ENCODE data around the gene ID2. TPM values are rescaled to one million over a fixed set of nuclear protein-coding genes. Genes with fewer than 3 reads are reported as not detected.

ID2 gene
- total RNA-seq, 2 experiments from 2014 or later, result 167 to 172 TPM

- Mint-ChIP-seq H3K9me3 (peaks cover 2% of the 10 kb centered on the region), H3K4me1 (peaks cover 25% of the 10 kb centered on the region), H3K4me3 (no peak overlapping the region), H3K36me3 (peaks cover 2% of the 10 kb centered on the region), H3K27ac (no peak overlapping the region), H3K27me3 (peaks cover 22% of the 10 kb centered on the region)
- ATAC-seq (ENCODE audit: low read depth) (no peak), DNase-seq (no peak)
- POLR2A ChIA-PET, result interaction anchor here (1.6 kb wide), 1 partner anchor 15 kb away, joined by 8 read pairs; the partner anchor contains the start of gene ID2
These were observed 15.3 kb upstream of the ID2 start for GRCh38 chr2:8666581-8666980.

GRCh38 chr2:8667896-8668512 is 13.9 kb upstream of the ID2 start:
- peaks cover 4% of the 10 kb centered on the region for H3K36me3 Mint-ChIP-seq
- peaks cover 2% of the 10 kb centered on the region for H3K9me3 Mint-ChIP-seq
- POLR2A ChIA-PET, result no interaction called here
- peaks cover 25% of the 10 kb centered on the region for H3K27me3 Mint-ChIP-seq
- no peak for ATAC-seq (ENCODE audit: low read depth)
- peaks cover 25% of the 10 kb centered on the region for H3K4me1 Mint-ChIP-seq
- H3K27ac Mint-ChIP-seq, result no peak overlapping the region
- no peak overlapping the region for H3K4me3 Mint-ChIP-seq
- no peak for DNase-seq

GRCh38 chr2:8669157-8669817 is 12.6 kb upstream of the ID2 start:
- ATAC-seq (ENCODE audit: low read depth) (no peak), DNase-seq (no peak)
- peaks cover 10% of the 10 kb centered on the region for H3K9me3 Mint-ChIP-seq
- H3K27ac Mint-ChIP-seq, result no peak overlapping the region
- peaks cover 16% of the 10 kb centered on the region for H3K4me1 Mint-ChIP-seq
- H3K27me3 Mint-ChIP-seq, result peaks cover 32% of the 10 kb centered on the region
- no peak overlapping the region for H3K4me3 Mint-ChIP-seq
- H3K36me3 Mint-ChIP-seq, result peaks cover 12% of the 10 kb centered on the region
- POLR2A ChIA-PET, result interaction anchor here (1.8 kb wide), 1 partner anchor 13 kb away, joined by 7 read pairs; the partner anchor contains the start of gene ID2

- peaks cover 15% of the 10 kb centered on the region for H3K9me3 Mint-ChIP-seq
- peaks cover 5% of the 10 kb centered on the region for H3K4me1 Mint-ChIP-seq
- POLR2A ChIA-PET, result interaction anchor here (1.2 to 1.8 kb wide), 2 partner anchors 8 to 11 kb away, joined by 4 to 7 read pairs; partner anchors contain the start of gene ID2
- DNase-seq (no peak), ATAC-seq (ENCODE audit: low read depth) (no peak)
- H3K27me3 Mint-ChIP-seq, result peaks cover 44% of the 10 kb centered on the region
- peaks cover 16% of the 10 kb centered on the region for H3K36me3 Mint-ChIP-seq
- no peak overlapping the region for H3K27ac Mint-ChIP-seq
- no peak overlapping the region for H3K4me3 Mint-ChIP-seq
These were observed 11.3 kb upstream of the ID2 start for GRCh38 chr2:8670580-8670979.

GRCh38 chr2:8671176-8671575 is 10.7 kb upstream of the ID2 start:
- POLR2A ChIA-PET, result interaction anchor here (1.0 kb wide), 1 partner anchor 11 kb away, joined by 4 read pairs; the partner anchor contains the start of gene ID2
- Mint-ChIP-seq H3K4me3 (no peak overlapping the region), H3K9me3 (peaks cover 18% of the 10 kb centered on the region), H3K36me3 (peaks cover 16% of the 10 kb centered on the region), H3K27me3 (peaks cover 47% of the 10 kb centered on the region), H3K27ac (no peak overlapping the region), H3K4me1 (peaks cover 6% of the 10 kb centered on the region)
- ATAC-seq (ENCODE audit: low read depth) (no peak), DNase-seq (no peak)

DNA sequence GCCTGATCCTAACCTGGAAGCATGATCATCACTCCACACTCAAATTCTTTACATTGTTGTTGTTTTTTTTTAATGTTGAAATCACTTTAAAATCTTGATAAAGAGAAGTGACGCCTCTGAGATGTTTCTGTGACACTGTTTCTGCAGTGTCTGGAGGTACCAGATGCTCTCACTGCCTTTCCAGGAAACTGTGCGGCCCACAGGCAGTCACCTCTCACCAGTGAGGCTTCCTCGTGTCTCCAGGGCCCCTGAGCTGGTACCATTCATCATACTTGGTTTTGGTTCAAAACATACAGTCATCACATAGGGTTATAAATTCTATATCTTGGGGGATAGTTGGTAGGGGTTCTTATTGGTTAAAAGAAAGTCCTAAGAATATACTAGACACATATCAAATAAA is 10.1 kb upstream of the ID2 start:
- POLR2A ChIA-PET, result interaction anchor here (0.7 to 1.0 kb wide), 2 partner anchors 10 to 624 kb away, joined by 4 read pairs; partner anchors contain the start of gene ID2
- peaks cover 18% of the 10 kb centered on the region for H3K9me3 Mint-ChIP-seq
- no peak overlapping the region for H3K27ac Mint-ChIP-seq
- H3K4me1 Mint-ChIP-seq, result peaks cover 6% of the 10 kb centered on the region
- DNase-seq, result no peak
- peak; percentile 77 for ATAC-seq (ENCODE audit: low read depth)
- H3K4me3 Mint-ChIP-seq, result no peak overlapping the region
- peaks cover 16% of the 10 kb centered on the region for H3K36me3 Mint-ChIP-seq
- peaks cover 50% of the 10 kb centered on the region for H3K27me3 Mint-ChIP-seq

DNA sequence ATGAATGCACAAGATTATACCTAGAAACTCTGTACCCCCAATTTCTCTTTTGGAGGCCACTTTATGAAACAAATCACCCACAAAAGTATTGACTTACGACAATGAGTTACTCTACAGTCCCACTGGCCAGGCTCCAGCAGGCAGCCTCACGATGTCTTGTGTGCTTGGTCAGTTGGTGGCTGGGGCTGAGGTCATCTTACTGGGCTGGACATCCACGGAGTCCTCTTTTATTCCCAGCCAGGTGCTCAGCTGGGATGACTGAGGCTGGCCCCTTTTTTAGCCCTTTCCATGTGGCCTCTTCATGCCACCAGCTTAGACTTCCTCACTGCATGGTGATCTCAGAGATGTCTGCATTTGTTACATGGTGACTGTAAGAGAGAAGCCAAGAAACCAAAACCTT is 8.9 kb upstream of the ID2 start:
- Mint-ChIP-seq H3K4me3 (no peak overlapping the region), H3K27ac (no peak overlapping the region), H3K4me1 (peaks cover 15% of the 10 kb centered on the region), H3K9me3 (peaks cover 18% of the 10 kb centered on the region), H3K27me3 (peaks cover 62% of the 10 kb centered on the region), H3K36me3 (peaks cover 16% of the 10 kb centered on the region)
- ATAC-seq (ENCODE audit: low read depth) (no peak), DNase-seq (no peak)
- POLR2A ChIA-PET, result no interaction called here

- peaks cover 18% of the 10 kb centered on the region for H3K9me3 Mint-ChIP-seq
- H3K4me1 Mint-ChIP-seq, result peaks cover 17% of the 10 kb centered on the region
- H3K27ac Mint-ChIP-seq, result no peak overlapping the region
- peaks cover 63% of the 10 kb centered on the region for H3K27me3 Mint-ChIP-seq
- no peak for DNase-seq
- ATAC-seq (ENCODE audit: low read depth), result no peak
- H3K36me3 Mint-ChIP-seq, result peaks cover 16% of the 10 kb centered on the region
- POLR2A ChIA-PET, result no interaction called here
- no peak overlapping the region for H3K4me3 Mint-ChIP-seq
These were observed 8.5 kb upstream of the ID2 start for GRCh38 chr2:8673381-8673780.

- Mint-ChIP-seq H3K4me1 (peaks cover 19% of the 10 kb centered on the region), H3K27me3 (peaks cover 65% of the 10 kb centered on the region), H3K4me3 (no peak overlapping the region), H3K27ac (no peak overlapping the region), H3K9me3 (peaks cover 18% of the 10 kb centered on the region), H3K36me3 (peaks cover 16% of the 10 kb centered on the region)
- ATAC-seq (ENCODE audit: low read depth) (no peak), DNase-seq (no peak)
- POLR2A ChIA-PET, result no interaction called here
These were observed 7.3 kb upstream of the ID2 start for GRCh38 chr2:8674420-8675009.

GRCh38 chr2:8675543-8675942 is 6.3 kb upstream of the ID2 start:
- H3K36me3 Mint-ChIP-seq, result peaks cover 16% of the 10 kb centered on the region
- ATAC-seq (ENCODE audit: low read depth), result no peak
- peaks cover 25% of the 10 kb centered on the region for H3K4me1 Mint-ChIP-seq
- H3K4me3 Mint-ChIP-seq, result no peak overlapping the region
- no peak for DNase-seq
- peaks cover 63% of the 10 kb centered on the region for H3K27me3 Mint-ChIP-seq
- H3K27ac Mint-ChIP-seq, result no peak overlapping the region
- H3K9me3 Mint-ChIP-seq, result peaks cover 18% of the 10 kb centered on the region
- POLR2A ChIA-PET, result no interaction called here

DNA sequence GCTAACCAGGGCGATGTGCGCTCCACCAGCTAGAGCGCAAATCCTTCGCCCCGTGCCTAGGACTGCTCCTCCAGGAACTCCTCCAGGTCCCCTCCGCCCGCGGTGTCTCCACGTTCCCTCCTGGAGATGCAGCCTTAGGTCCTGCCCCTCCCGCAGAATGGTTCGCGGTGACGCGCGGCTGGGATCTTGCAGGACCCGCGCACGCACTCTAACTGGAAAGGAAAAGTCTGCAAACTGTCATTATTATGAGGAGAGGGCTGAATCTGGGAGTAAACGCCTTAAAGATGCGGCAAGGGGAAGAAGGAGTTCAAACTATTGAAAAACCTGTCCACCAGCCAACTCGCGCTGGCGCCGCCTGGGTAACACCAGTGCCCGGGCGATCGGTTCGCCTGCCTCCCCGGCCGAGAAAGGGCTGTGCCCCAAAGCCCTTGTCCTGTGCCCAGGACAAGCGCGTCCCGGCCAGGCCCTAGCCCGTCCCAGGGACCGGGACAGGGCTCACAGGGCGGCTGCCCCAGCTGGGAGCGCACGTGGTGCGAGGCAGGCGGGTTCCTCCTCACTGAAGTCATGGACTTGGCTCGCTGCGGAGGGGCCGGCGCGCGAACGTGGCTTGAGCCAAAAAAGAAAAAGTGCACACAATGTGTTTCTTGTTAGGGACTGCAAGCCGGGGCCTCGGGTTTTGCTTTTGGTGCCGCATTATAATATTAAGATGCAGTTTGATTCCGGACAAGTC is 5.5 kb upstream of the ID2 start:
- POLR2A ChIA-PET, result interaction anchor here (1.3 kb wide), 1 partner anchor 12 kb away, joined by 3 read pairs; no protein-coding TSS in a partner anchor
- no peak for DNase-seq
- Mint-ChIP-seq H3K4me3 (peak overlapping the region; percentile 99), H3K4me1 (peaks cover 32% of the 10 kb centered on the region), H3K36me3 (peaks cover 16% of the 10 kb centered on the region), H3K27ac (no peak overlapping the region), H3K27me3 (peaks cover 55% of the 10 kb centered on the region), H3K9me3 (peaks cover 18% of the 10 kb centered on the region)
- ATAC-seq (ENCODE audit: low read depth), result no peak

DNA sequence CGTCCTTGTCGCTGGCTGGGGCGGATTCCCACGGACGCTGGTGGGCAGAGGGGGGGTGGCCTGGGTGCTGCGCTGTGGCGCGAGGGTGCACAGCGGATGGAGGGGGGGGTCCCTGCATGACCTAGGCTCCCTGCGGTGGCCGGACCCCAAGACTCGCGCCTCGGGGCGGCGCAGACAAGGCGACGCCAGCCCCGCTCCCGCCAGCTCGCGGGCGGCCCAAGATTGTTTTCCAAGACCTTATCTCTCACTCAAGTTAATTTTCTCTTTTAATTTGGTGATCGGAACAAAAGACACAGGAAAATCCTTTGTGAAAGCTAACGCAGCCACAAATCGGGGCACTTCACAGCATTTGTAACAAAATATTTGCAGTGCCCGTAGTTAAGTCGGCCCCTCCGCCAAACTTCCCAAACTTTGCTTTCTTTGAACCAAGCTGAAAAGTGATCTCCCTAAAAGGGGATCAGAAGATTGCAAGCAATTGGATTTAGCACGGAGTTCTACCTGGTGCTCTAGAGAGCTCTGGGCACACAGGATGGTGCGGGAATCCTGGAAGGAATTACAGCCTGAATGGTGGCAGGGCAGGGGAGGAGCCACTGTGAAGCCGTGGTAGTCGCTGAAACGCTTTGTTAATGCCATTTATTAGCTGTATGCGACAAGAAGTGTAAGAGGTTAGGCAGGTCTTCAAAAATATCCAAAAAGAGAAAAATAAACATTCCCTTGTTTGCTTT is 4.8 kb upstream of the ID2 start:
- Mint-ChIP-seq H3K4me1 (peaks cover 27% of the 10 kb centered on the region), H3K27me3 (peaks cover 52% of the 10 kb centered on the region), H3K27ac (peak overlapping the region; percentile 30), H3K9me3 (peaks cover 18% of the 10 kb centered on the region), H3K4me3 (peak overlapping the region; percentile 99), H3K36me3 (peaks cover 15% of the 10 kb centered on the region)
- ATAC-seq (ENCODE audit: low read depth), result no peak
- POLR2A ChIA-PET, result interaction anchor here (1.3 to 6.3 kb wide), 2 partner anchors 12 to 92 kb away, joined by 3 to 80 read pairs; no protein-coding TSS in a partner anchor
- no peak for DNase-seq

Measured in activated naive CD8-positive, alpha-beta T cell treated with anti-CD3 and anti-CD28 coated beads, Interleukin-2, amount 10 ng/mL, durations not matched to agents 7 days and 5 days (primary cell).